SU-DHL-6 (cell line): ENCODE results near the gene TRIM29.

ENCODE experiments used
- CTCF ChIP-seq: fragments of 200-600 bp; sonication (generic); IDR thresholded peaks from one replicate; pipeline ENCODE4 v1.5.1; 2017; ENCODE audit warnings: antibody characterized with exemption, mild to moderate bottlenecking, low read length, moderate library complexity; ENCODE audit not compliant: insufficient read depth, poor library complexity, severe bottlenecking
- EZH2phosphoT487 ChIP-seq: fragments of 200-600 bp; sonication (generic), shearing (Covaris generic); conservative IDR thresholded peaks from 2 replicates; pipeline ENCODE4 v1.6.1; 2018; ENCODE audit warnings: mild to moderate bottlenecking, antibody characterized with exemption, low read length, moderate library complexity, mixed read lengths

GRCh38 chr11:120104041-120104565 lies 33.8 kb downstream of the TRIM29 start:
- TF ChIP-seq CTCF: no peak
- TF ChIP-seq EZH2phosphoT487: no peak
